SU-DHL-6 (cell line): ENCODE data around the gene RABGGTB.
"Not testable (repeated sequence)": the region's sequence is repeated elsewhere in the genome, so short reads cannot be mapped to it uniquely, and the experiment has no call there.

Experiments
- EZH2phosphoT487 ChIP-seq: fragments of 200-600 bp; sonication (generic), shearing (Covaris generic); conservative IDR thresholded peaks from 2 replicates; pipeline ENCODE4 v1.6.1; 2018; ENCODE audit warnings: mild to moderate bottlenecking, antibody characterized with exemption, low read length, moderate library complexity, mixed read lengths
- TF ChIP-seq, protein P1 (sequence below): fragments of 200-600 bp; sonication (generic); IDR thresholded peaks from one replicate; pipeline ENCODE4 v1.5.1; 2017; ENCODE audit warnings: antibody characterized with exemption, mild to moderate bottlenecking, low read length, moderate library complexity; ENCODE audit not compliant: insufficient read depth, poor library complexity, severe bottlenecking

DNA sequence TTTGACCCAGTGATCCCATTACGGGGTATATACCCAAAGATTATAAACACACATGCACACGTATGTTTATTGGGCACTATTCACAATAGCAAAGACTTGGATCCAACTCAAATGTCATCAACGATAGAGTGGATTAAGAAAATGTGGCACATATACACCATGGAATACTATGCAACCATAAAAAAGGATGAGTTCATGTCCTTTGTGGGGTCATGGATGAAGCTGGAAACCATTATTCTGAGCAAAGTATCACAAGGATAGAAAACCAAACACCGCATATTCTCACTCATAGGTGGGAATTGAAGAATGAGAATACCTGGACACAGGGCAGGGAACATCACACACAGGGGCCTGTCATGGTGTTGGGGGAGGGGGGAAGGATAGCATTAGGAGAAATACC, 2.1 kb upstream of the RABGGTB start:
- TF ChIP-seq, protein P1, sequence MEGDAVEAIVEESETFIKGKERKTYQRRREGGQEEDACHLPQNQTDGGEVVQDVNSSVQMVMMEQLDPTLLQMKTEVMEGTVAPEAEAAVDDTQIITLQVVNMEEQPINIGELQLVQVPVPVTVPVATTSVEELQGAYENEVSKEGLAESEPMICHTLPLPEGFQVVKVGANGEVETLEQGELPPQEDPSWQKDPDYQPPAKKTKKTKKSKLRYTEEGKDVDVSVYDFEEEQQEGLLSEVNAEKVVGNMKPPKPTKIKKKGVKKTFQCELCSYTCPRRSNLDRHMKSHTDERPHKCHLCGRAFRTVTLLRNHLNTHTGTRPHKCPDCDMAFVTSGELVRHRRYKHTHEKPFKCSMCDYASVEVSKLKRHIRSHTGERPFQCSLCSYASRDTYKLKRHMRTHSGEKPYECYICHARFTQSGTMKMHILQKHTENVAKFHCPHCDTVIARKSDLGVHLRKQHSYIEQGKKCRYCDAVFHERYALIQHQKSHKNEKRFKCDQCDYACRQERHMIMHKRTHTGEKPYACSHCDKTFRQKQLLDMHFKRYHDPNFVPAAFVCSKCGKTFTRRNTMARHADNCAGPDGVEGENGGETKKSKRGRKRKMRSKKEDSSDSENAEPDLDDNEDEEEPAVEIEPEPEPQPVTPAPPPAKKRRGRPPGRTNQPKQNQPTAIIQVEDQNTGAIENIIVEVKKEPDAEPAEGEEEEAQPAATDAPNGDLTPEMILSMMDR = not testable (repeated sequence)
- not testable (repeated sequence) for TF ChIP-seq EZH2phosphoT487
